Liver (tissue), 9 donors: ENCODE results near the gene LCP1. TPM values are rescaled to one million over a fixed set of nuclear protein-coding genes. Genes with fewer than 3 reads are reported as not detected.
A peak's percentile ranks its signal among the peaks of the same experiment; 100 is the strongest.

Experiments used
- DNase-seq: peaks from one replicate; pipeline ENCODE4 v3.0.0-alpha.2; 2017; ENCODE audit warnings: low spot score
- H3K27ac ChIP-seq, 2 donors: one replicate each; pipeline ENCODE4 v1.7.0; 2013; ENCODE audit warnings: inconsistent platforms in 2 of 2, low read length in 2 of 2, control low read depth in 1 of 2, low read depth in 1 of 2, mild to moderate bottlenecking in 1 of 2
- H3K27me3 ChIP-seq, 4 donors: one replicate each; pipeline versions ENCODE4 v1.6.1 to v1.7.0; 2013; ENCODE audit warnings: low read length in 3 of 4, inconsistent platforms in 1 of 4, mild to moderate bottlenecking in 1 of 4, moderate library complexity in 1 of 4; ENCODE audit not compliant: control insufficient read depth in 4 of 4, insufficient read depth in 4 of 4
- H3K36me3 ChIP-seq, 4 donors: one replicate each; pipeline versions ENCODE4 v1.6.1 to v1.7.0; 2013; ENCODE audit warnings: low read length in 3 of 4, mild to moderate bottlenecking in 3 of 4, low read depth in 1 of 4, moderate library complexity in 1 of 4; ENCODE audit not compliant: control insufficient read depth in 4 of 4, insufficient read depth in 3 of 4
- H3K4me1 ChIP-seq, 4 donors: one replicate each; pipeline versions ENCODE4 v1.6.1 to v1.7.0; 2013; ENCODE audit warnings: low read length in 3 of 4, mild to moderate bottlenecking in 3 of 4, moderate library complexity in 1 of 4; ENCODE audit not compliant: control insufficient read depth in 4 of 4, insufficient read depth in 4 of 4
- H3K4me3 ChIP-seq, 3 donors: one replicate each; pipeline versions ENCODE4 v1.6.1 to v1.7.0; 2013; ENCODE audit warnings: low read length in 3 of 3, control low read depth in 1 of 3, low read depth in 1 of 3, mild to moderate bottlenecking in 1 of 3
- H3K9ac ChIP-seq, 2 donors: one replicate each; pipeline ENCODE4 v1.7.0; 2013; ENCODE audit warnings: low read length in 2 of 2, mild to moderate bottlenecking in 2 of 2, moderate library complexity in 2 of 2, control low read depth in 1 of 2, low read depth in 1 of 2
- H3K9me3 ChIP-seq, 4 donors: one replicate each; pipeline versions ENCODE4 v1.6.1 to v1.7.0; 2013; ENCODE audit warnings: low read length in 3 of 4; ENCODE audit not compliant: control insufficient read depth in 4 of 4
- GABPA ChIP-seq, 2 donors: IDR thresholded peaks in 1 of 2; conservative IDR thresholded peaks in 1 of 2; 2 replicates each; pipeline ENCODE4 v1.6.1; 2016; ENCODE audit warnings: antibody characterized with exemption in 2 of 2, mild to moderate bottlenecking in 1 of 2, moderate library complexity in 1 of 2
- HNF4A ChIP-seq, 2 donors: conservative IDR thresholded peaks; 2 replicates each; pipeline ENCODE4 v1.6.1; 2016; ENCODE audit warnings: antibody characterized with exemption in 2 of 2, mild to moderate bottlenecking in 2 of 2
- JUND ChIP-seq, 2 donors: IDR thresholded peaks; 2 replicates each; pipeline ENCODE4 v1.6.1; 2016; ENCODE audit warnings: antibody characterized with exemption in 2 of 2
- RAD21 ChIP-seq, 2 donors: IDR thresholded peaks; 2 replicates each; pipeline ENCODE4 v1.6.1; 2016; ENCODE audit warnings: antibody characterized with exemption in 2 of 2, mild to moderate bottlenecking in 2 of 2
- TAF1 ChIP-seq: conservative IDR thresholded peaks from 2 replicates; pipeline ENCODE4 v1.6.1; 2016; ENCODE audit warnings: antibody characterized with exemption, mild to moderate bottlenecking
- ZBTB33 ChIP-seq: IDR thresholded peaks from 2 replicates; pipeline ENCODE4 v1.6.1; 2016; ENCODE audit warnings: antibody characterized with exemption
- WGBS: extraction: QIAGEN DNeasy Blood & Tissue Kit; methylation state at CpG from one replicate; pipeline ENCODE4 v1.1.7; 2013; 5-methylcytosine and 5-hydroxymethylcytosine counted together
- polyA plus RNA-seq, 2 donors: library from polyadenylated mRNA; stranded (reverse) in 1 of 2; unstranded in 1 of 2; fragments of 200-250 nt in 1 of 2; fragments of >200 nt in 1 of 2; fragmentation: Nextera tagmentation in 1 of 2; extraction: Ambion mirVana in 1 of 2; gene quantifications; one replicate each; pipeline versions ENCODE4 v1.2.1 to v1.2.3, GENCODE V29; 2013 to 2015
- total RNA-seq, 2 donors: library from RNA; depleted of rRNA; stranded (reverse); fragments of >200 nt; gene quantifications; one replicate each; pipeline ENCODE4 v1.2.3, GENCODE V29; 2014
- TF ChIP-seq, protein P1 (sequence below): fragments of 150-350 bp; IDR thresholded peaks from 2 replicates; pipeline ENCODE4 v1.5.1; 2017; ENCODE audit warnings: improper control_type of control experiment, low read depth, low read length; ENCODE audit not compliant: missing input control
- TF ChIP-seq, protein P2 (sequence below): IDR thresholded peaks from 2 replicates; pipeline ENCODE4 v1.6.1; 2016; ENCODE audit warnings: antibody characterized with exemption
- donor health status: healthy.
- donor health status: healthy.
- donor health status: healthy.
- donor health status: healthy.
- donor health status: healthy.

The LCP1 gene
- total and polyA plus RNA-seq, 4 donors, result 12.6 to 90.6 (median 36.0) TPM

DNA sequence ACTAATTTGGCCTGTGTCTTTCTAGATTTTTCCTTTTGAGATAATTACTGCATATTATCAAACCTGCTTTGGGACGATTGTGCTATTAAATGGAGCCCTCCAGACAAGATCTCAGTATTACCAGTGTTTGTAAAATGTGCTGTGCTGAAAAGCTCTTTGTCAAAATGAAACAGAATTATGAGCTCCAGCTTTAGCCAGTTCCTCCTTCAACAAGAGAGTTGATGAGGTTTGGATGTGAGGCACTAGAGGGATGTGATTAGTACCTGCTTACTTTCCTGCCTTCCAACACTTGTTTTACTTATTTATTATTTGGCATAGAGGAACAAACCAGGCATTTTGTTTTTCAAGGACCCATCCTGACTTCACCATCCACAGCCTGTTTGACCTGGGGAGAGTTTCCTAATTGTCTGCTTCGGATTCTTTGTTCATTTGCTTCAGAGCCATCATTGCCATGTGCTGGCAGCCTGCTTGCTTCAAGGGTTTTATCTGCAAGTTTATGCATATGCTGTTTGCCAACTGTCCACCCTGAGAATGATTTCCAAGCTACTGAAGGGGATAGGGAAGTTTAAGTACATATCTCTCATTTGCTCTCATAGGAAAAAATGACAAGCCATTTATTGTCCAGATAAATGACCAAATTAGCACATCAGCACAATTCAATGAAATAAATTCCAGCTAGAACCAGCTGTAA, 44.2 kb downstream of the LCP1 start (continued):
- TF ChIP-seq ZBTB33 (no peak), RAD21 (IDR thresholded peaks at IDR 0.05) (no peak)
- TF ChIP-seq, protein P1, sequence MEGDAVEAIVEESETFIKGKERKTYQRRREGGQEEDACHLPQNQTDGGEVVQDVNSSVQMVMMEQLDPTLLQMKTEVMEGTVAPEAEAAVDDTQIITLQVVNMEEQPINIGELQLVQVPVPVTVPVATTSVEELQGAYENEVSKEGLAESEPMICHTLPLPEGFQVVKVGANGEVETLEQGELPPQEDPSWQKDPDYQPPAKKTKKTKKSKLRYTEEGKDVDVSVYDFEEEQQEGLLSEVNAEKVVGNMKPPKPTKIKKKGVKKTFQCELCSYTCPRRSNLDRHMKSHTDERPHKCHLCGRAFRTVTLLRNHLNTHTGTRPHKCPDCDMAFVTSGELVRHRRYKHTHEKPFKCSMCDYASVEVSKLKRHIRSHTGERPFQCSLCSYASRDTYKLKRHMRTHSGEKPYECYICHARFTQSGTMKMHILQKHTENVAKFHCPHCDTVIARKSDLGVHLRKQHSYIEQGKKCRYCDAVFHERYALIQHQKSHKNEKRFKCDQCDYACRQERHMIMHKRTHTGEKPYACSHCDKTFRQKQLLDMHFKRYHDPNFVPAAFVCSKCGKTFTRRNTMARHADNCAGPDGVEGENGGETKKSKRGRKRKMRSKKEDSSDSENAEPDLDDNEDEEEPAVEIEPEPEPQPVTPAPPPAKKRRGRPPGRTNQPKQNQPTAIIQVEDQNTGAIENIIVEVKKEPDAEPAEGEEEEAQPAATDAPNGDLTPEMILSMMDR, result no peak

GRCh38 chr13:46136688-46137087, 45.3 kb downstream of the LCP1 start:
- Histone ChIP-seq H3K9me3 (no peaks in the 10 kb centered on the region), H3K9ac (no peak overlapping the region), H3K4me3 (no peak overlapping the region), H3K4me1 (peaks cover 0 to 14% (median 11%) of the 10 kb centered on the region in 4 donors), H3K36me3 (peaks cover 0 to 16% (median 3%) of the 10 kb centered on the region in 4 donors), H3K27me3 (no peaks in the 10 kb centered on the region), H3K27ac (no peak overlapping the region)
- WGBS, result 87% methylated on average over 4 of the region's 4 CpGs
- no peak for TF ChIP-seq TAF1
- no peak for TF ChIP-seq ZBTB33
- TF ChIP-seq GABPA (IDR thresholded peaks at IDR 0.05 in 1 of 2, conservative IDR thresholded peaks at IDR 0.05 in 1 of 2), result no peak
- DNase-seq, result no peak

GRCh38 chr13:46134961-46135522, 46.9 kb downstream of the LCP1 start:
- Histone ChIP-seq H3K27ac (no peak overlapping the region), H3K27me3 (no peaks in the 10 kb centered on the region), H3K36me3 (peaks cover 0 to 18% (median 9%) of the 10 kb centered on the region in 4 donors), H3K4me3 (no peak overlapping the region), H3K9ac (peak overlapping the region in 1 of 2 donors; percentile 12), H3K4me1 (peaks cover 0 to 14% (median 9%) of the 10 kb centered on the region in 4 donors), H3K9me3 (no peaks in the 10 kb centered on the region)
- 50% methylated on average over 4 of the region's 4 CpGs for WGBS
- TF ChIP-seq HNF4A (conservative IDR thresholded peaks at IDR 0.05), result peak in 1 of 2 donors; percentile 27
- TF ChIP-seq, protein P2, sequence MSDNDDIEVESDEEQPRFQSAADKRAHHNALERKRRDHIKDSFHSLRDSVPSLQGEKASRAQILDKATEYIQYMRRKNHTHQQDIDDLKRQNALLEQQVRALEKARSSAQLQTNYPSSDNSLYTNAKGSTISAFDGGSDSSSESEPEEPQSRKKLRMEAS, result no peak
- TF ChIP-seq JUND (IDR thresholded peaks at IDR 0.05), result no peak
- TF ChIP-seq, protein P1, result no peak
- TF ChIP-seq ZBTB33, result no peak
- DNase-seq, result no peak
